Tongue (tissue), 2 donors: ENCODE results near the gene GRIN2A. TPM values are rescaled to one million over a fixed set of nuclear protein-coding genes. Genes with fewer than 3 reads are reported as not detected.

Experiments used
- DNase-seq: peaks from one replicate; pipeline ENCODE4 v3.0.0-alpha.2; 2015
- total RNA-seq: library from RNA; depleted of rRNA; stranded (reverse); fragments of >200 nt; gene quantifications from one replicate; pipeline ENCODE4 v1.2.3, GENCODE V29; 2014

The GRIN2A gene
- total RNA-seq, 1 donor from 2014 or later, result 0.82 TPM

GRCh38 chr16:10085078-10085798, 97.0 kb downstream of the GRIN2A start:
- no peak for DNase-seq

GRCh38 chr16:10083301-10083700, 98.9 kb downstream of the GRIN2A start:
- no peak for DNase-seq

- DNase-seq, result no peak
These were observed 100.9 kb downstream of the GRIN2A start for GRCh38 chr16:10081201-10081940.

GRCh38 chr16:10080051-10080772, 102.0 kb downstream of the GRIN2A start:
- peak; percentile 32 for DNase-seq

- DNase-seq, result no peak
These were observed 103.7 kb downstream of the GRIN2A start for GRCh38 chr16:10078541-10078949.

GRCh38 chr16:10077861-10078260, 104.4 kb downstream of the GRIN2A start:
- DNase-seq, result no peak

GRCh38 chr16:10076037-10076436, 106.2 kb downstream of the GRIN2A start:
- no peak for DNase-seq

- DNase-seq, result no peak
These were observed 111.6 kb downstream of the GRIN2A start for GRCh38 chr16:10070591-10070990.

- DNase-seq, result no peak
These were observed 112.9 kb downstream of the GRIN2A start for GRCh38 chr16:10069374-10069773.

- peak; percentile 41 for DNase-seq
These were observed 114.4 kb downstream of the GRIN2A start for GRCh38 chr16:10067835-10068234.

- peak; percentile 56 for DNase-seq
These were observed 114.8 kb downstream of the GRIN2A start for GRCh38 chr16:10067406-10067805.

GRCh38 chr16:10065019-10065418, 117.2 kb downstream of the GRIN2A start:
- no peak for DNase-seq

- DNase-seq, result no peak
These were observed 133.4 kb downstream of the GRIN2A start for GRCh38 chr16:10048850-10049249.

- no peak for DNase-seq
These were observed 136.3 kb downstream of the GRIN2A start for GRCh38 chr16:10045947-10046346.

GRCh38 chr16:10045291-10045775, 136.9 kb downstream of the GRIN2A start:
- no peak for DNase-seq

- no peak for DNase-seq
These were observed 141.8 kb downstream of the GRIN2A start for GRCh38 chr16:10040136-10041080.

- DNase-seq, result peak; percentile 35
These were observed 142.8 kb downstream of the GRIN2A start for GRCh38 chr16:10039220-10040096.

GRCh38 chr16:10037751-10038150, 144.5 kb downstream of the GRIN2A start:
- DNase-seq, result peak; percentile 15

GRCh38 chr16:10036956-10037355, 145.3 kb downstream of the GRIN2A start:
- no peak for DNase-seq

- DNase-seq, result no peak
These were observed 148.7 kb downstream of the GRIN2A start for GRCh38 chr16:10033556-10033955.

GRCh38 chr16:10031955-10032354, 150.3 kb downstream of the GRIN2A start:
- DNase-seq, result no peak
